Stimulated activated CD8-positive, alpha-beta memory T cell treated with anti-CD3 and anti-CD28 coated beads, Interleukin-15, amount 100 ng/mL, for 1 hour (primary cell): ENCODE data around the gene CIBAR2.
"Not testable (repeated sequence)": the region's sequence is repeated elsewhere in the genome, so short reads cannot be mapped to it uniquely, and the experiment has no call there.

Experiments
- DNase-seq: peaks from one replicate; pipeline ENCODE4 v3.0.0-alpha.2; 2020; ENCODE audit warnings: low read depth

CIBAR2 gene

DNA sequence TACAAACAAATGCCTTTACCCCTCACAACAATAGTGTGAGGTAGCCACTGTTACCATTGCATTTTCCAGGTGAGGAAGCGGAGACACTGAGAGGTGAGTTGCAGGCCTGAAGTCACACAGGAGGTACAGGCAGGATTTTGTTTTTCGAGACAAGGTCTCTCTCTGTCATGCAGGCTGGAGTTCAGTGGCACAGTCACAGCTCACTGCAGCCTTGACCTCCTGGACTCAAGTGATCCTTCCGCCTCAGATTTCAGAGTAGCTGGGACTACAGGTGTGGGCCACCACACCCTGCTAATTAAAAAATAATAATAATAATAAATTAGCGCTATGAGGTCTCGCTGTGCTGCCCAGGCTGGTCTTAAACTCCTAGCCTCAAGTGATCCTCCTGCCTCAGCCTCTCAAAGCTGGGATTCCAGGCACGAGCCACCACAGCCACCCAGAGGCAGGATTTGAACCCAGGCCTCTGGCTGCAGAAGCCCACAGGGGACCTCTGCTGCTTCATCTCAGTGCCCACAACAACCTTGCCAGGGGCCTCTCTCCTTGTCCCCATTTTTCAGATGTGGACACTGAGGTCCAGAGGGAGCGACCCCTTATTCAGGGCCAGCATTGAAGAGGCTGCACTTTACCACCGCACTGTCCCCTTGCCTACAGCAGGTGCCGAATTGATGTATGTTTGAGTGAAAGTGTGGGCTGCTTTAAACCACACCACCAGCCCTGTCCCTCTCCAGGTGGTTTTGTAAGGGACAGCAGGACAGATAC lies 16.0 kb upstream of the CIBAR2 start:
- no peak for DNase-seq

DNA sequence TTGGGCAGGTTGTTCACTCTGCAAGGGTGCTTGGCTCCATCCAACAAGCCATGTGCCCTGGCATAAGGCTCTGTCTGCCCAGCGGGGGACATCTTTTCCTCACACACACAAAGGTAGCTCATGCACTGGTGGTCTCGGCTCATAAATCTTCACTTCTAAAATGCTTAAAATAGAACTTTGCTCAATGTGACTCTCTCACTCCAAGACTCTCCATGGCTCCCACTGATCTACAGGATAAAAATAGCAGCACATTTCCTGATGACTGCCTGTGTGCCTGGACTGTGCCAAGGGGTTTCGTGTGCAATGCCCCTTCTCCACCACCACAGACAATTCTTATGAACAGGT lies 15.1 kb upstream of the CIBAR2 start:
- no peak for DNase-seq

DNA sequence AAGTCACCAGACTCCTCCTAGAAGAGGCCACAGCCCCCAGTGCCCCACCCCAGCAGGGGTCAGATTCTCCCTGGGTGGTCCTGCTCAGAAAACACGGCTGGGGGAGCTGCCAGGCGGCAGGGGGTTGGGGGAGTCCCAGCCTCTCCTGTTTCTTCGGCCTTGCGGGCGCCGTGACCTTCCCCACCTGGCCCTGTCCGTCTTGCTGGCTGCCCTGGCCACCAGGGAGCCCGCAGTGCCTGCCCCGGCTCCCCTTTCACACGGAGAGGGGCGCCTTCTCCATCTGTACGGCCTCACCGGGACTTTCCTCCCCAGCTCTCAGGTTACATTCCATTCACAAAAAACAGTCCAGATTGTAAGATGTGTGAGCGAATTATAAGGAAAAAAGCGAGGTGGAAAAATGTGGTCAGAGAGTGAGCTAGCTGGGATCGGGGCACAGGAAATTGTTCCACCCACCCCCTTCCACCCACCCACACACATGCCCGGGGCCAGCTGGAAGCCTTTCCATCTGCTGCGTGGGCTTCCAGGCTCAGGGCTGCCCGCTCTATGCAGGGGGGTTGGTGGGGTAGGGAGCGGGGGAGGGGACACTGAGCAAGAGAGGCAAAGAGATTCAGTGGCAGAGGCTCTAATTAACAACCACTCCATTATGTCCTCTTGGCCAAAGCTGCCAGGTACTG lies 14.6 kb upstream of the CIBAR2 start:
- no peak for DNase-seq

DNA sequence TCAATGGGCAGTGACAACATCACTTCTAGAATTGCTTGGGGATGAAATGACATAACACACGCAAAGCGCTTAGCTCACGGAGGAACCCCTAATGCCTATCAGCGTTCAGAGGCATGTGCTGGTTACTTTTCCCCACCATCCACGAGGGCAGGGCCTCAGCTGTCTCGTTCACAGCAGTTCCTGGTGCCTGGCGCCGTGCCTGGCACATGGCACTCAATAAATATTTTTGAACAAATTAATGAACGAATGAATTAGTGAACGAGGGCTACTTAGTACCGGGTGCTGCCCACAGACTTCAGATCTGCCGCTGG lies 14.1 kb upstream of the CIBAR2 start:
- no peak for DNase-seq

DNA sequence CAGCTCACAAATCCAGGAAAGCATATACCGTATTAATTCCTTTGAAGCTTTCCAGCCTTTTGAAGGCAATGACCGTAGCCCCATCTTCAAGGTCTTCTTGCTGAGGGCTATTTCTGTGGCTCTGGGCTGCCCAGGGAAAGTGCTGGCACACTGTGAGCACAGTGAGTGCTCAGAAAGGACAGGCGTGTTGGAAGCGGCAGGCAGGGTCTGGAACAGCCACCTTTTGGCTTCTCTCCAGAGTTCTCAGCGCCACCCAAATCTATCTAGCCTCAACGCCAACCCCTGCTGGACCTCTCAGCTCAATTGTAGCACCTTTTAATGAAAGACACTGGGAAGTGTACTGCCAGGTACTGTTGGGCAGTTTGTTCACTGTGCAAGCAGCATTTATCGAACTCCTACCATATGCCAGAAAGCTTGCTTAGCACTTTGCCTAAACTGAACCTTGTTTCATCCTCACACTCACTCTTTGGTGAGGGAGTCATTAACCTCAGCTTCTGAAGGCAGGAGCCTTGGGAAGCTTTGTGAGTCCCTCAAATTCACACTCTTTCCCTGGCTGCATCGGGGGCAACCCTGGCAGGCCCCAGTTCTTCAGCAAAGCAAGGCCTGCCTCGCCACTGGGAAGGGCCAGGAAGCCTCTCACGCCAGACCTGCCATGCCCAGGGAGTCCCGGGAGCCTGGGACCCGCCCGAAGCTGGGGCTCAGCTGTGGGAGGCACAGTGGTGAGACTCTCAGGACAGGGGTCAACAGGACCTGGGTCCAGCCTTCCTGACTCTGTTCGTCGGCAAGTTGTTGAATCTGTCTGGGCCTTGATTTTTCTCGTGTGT lies 13.5 kb upstream of the CIBAR2 start:
- DNase-seq = no peak

DNA sequence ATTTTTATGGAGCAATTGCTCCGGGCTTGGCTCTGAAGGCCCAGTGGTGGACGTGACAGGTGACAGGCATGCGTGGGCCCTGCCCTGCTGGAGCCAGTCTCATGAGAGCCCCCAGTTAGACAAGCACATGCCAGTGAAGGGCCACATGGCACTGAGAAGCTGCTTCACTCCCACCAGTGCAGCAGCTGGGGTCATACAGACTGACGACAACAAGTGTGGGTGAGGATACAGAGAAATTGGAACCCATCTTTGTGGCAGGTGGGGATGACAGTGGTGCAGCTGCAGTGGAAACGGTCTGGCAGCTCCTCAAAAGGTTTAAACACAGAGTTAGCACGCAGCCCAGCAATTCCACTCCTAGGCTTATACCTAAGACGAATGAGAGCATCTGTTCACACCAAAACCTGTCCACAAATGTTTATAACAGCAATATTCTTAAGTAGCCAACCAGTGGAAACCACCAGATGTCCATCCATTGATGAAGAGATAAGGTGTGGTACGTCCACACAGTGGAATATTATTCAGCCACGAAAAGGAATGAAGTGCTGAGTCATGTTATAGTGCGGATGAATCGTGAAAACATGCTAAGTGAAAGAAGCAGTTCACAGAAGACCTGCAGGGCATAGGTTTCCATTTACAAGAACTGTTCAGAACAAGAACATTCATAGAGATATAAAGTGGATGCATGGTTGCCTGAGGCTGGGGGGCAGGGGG lies 12.5 kb upstream of the CIBAR2 start:
- DNase-seq = no peak

DNA sequence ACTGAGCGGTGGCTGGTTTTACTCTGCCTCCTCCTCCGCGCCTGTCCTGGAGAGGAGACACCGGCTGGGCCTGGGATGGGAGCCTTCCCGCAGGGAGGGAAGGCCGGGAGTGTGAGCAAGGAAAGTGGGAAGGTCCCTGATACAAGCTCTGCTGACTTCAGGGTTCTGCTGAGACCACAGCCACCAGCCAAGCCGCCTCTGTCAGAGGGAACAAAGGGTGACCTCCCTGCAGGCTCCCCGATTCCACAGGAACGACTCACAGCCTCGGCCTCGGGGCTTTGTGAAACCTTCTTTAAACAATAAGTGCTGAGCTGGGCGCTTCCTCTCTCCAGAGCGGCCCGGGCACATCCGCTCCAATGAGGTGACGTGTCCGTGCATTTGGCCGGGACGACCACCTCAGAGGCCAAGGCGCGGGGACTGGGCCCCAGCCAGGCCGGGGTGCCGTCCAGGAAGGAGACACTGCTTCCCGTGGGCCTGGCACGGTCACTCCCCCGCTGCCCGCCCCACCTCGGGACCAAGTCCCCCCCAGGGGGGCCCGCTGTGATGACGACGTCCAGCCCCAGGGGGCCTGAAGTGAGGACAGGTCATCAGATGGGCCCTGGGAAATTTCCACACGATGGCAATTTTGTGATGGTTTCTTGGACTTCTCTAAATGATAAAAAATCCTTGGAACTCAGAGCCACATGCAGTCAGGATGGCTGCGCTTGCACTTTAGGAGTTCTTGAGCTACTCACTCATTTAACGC lies 11.8 kb upstream of the CIBAR2 start:
- DNase-seq = no peak

DNA sequence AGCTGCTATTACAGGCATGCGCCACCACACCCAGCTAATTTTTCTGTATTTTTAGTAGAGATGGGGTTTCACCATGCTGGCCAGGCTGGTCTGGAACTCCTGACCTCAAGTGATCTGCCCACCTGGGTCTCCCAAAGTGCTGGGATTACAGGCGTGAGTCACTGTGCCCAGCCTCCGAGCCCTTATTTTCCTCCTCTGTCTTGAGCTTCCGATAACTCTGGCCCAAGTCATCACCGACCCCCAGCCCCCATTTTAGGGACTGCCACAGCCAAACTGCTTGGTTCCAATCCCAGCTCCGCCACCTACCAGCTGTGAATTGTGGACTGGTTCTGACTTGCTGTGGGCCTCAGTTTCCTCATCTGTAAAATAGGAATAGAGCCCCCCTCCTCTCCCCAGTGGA lies 11.2 kb upstream of the CIBAR2 start:
- DNase-seq = not testable (repeated sequence)

DNA sequence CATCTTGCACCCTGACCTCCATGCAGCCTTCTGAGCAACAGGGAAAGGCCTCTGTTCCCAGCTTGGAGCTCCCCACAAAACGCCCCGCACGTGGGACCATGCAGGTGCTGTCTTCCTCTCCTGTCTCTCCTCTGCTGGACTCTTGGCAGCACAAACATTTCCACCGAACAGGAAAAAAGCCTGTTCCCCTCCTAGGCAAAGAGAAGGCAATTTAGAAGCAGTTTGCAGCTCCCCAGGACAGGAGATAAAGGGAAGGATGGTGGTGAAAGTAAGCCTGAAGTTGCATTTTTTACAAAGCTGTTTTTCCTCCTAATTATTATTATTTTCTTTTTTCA lies 7.7 kb upstream of the CIBAR2 start:
- no peak for DNase-seq

DNA sequence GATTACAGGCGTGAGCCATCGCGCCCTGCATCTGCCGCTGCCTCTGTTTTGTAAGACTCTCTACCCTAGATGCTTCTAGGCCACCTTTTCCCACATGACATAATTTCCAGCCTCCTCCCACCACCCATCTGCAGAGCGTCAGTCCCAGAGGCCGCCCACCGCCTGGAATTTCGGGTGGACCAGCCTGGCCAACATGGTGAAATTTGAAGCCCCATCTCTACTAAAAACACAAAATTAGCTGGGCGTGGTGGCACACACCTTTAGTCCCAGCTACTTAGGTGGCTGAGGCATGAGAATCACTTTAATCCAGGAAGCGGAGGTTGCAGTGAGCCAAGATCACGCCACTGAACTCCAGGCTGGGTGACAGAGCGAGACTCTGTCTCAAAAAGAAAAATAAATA lies 5.1 kb upstream of the CIBAR2 start:
- no peak for DNase-seq

DNA sequence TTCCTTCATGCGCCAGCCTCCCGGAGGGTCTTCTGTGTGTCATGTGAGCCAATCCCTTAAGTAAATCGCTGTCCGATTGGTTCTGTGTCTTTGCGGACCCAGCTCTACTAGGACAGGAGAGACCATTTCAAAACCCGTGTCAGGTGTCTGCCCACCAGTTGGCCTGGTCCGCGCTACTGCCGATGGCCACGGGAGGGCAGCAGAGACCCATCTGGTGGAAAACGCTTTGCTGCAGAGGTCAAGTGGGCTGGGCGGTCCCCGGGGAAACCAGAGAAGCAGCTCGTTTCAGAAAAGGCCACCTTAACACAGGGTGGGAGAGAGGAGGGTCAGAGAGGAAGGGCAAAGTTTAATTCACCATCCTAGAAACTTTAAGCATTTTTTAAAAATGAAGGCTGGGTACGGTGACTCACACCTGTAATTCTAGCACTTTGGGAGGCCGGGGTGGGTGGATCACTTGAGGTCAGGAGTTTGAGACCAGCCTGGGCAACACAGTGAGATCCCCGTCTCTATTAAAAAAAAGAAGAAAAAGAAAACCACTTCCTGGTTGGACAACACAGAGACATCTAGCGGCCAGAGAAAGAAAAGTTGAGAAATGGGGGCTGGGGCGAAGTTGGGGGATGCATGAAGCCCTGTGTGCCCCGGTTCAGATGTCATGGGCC lies 2.8 kb upstream of the CIBAR2 start:
- DNase-seq = peak; percentile 66

DNA sequence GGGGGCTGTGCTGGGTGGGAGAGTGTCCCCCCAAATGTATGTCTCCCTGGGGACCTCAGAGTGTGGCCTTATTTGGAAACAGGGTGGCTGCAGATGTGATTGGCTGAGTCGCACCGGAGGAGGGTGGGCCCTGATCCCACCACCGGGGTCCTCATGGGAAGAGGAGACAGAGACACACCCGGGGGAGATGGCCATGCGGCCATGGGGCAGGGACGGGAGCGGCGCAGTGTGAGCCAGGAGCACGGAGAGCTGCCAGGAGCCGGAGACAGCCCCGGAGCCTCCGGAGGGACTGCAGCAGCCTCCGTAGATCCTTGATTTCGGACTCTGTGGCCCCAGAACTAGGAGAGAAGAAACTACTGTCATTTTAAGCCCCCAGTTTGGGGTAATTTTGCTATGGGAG lies 1.6 kb upstream of the CIBAR2 start:
- DNase-seq = no peak

DNA sequence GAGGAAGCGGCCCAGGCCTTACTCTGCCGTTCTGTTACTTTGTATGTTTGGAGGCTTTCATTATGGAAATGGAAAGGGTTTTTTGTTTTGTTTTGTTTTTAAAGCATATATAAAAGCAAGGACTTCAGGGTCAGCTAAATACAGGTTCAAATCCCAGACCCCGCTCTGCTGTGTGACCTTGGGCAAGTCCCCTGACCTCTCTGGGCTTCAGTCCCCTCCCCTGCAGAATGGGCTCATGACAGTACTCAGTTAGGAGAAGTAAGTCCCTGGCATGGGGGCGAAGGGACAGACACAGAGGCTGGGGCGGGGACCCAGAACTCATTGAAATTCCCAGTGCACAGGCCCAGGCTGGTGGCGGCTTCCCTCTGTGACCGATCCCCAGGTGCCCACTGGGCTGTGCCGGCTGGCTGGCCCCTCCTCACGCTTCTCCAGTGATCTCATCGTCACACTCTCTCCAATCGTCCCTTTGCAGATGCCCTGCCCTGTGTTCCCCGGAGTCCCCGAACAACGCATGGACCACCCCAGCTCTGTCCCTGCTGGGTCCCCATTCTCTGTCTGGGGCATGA lies 979 bp upstream of the CIBAR2 start:
- DNase-seq = no peak

DNA sequence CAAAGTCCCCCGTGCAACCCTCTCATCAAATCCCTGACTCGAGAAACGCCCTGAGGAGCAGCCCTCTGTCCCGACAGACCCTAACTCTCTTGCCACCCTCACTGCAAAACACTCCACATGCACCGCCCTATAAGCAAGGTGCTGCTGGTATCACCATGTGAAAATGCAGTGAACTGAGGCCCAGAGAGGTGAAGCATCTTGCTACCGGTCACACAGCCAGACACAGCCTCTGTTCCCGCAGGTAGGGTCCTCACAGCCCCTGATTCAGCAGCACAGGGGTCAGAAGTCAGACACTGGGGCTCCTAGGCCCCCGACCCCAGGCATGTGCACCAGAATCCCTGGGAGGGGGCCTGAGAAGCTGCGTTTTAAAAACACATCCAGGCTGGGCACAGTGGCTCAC lies 1.1 kb downstream of the CIBAR2 start:
- DNase-seq = no peak

DNA sequence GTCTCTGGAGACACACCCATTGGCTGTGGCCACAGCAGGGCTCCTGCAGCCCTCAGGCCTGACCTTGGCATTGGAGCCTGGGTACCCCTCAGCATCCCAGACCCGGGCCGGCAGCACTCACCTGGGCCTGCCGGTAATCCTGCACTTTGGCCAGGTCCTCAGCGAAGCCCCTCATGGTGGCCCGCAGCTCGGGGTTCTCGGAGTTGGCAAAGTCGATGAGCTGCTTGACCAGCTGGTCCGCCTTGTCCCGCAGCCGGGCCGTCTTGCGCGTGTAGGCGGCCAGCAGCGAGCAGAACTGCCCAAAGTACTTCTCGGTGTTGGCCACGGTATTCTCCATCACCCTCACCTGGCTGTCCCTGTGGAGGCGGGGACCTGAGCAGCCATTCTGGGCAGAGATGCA lies 2.2 kb downstream of the CIBAR2 start:
- no peak for DNase-seq

DNA sequence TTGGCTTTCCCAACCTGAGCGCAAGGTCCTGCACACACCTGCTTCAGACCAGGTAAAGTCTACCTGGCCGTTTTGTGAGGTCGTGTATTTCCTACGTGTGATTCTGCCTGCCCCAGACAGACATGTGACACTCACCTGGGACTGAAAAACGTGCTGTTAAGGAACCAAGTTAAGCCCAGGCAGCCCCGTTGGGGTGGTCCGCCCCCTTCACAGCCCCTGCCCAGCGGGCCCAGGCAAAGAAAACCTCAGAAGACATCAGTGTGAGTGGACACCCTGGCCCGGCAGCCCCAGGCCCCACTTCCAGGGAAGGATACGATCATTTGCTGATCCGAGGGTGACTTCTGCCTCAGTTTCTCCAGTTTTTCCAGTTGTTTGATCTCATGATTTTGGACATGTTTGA lies 4.7 kb downstream of the CIBAR2 start:
- no peak for DNase-seq

DNA sequence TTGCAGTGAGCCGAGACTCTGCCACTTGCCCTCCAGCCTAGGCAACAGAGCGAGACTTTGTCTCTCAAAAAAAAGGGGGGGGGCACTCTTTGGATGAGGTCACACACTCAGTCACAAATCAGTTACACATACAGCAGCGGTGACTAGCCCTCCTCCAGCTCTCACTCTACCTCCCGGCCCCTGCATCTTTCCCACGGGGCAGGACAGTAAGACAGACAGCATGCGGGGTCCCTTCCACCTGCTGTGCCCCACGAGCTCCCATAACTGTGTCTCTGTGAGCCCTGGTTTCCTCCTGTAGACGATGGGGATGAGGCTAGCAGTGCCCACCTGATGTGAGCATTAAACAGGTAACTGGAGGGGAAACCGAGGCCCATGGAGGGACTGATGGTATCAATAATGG lies 5.2 kb downstream of the CIBAR2 start:
- DNase-seq = no peak

DNA sequence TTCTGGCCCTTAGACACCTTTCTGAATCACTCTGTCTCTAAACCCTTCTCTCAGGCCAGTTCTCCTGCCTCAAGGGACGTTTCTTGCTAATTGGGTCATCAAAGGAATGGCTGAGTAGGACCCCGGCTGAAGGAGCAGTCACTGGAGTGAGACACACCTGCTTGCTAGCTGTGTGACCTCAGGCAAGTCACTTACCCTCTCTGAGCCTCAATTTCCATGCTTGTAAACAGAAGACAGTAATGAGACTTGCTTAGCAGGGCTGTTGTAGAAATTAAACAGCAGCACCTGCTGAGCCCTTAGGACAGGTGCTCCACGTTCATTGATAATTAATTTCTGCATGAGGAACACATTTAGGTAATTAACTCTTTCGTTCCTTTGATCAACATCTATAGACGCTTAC lies 6.8 kb downstream of the CIBAR2 start:
- DNase-seq = no peak

DNA sequence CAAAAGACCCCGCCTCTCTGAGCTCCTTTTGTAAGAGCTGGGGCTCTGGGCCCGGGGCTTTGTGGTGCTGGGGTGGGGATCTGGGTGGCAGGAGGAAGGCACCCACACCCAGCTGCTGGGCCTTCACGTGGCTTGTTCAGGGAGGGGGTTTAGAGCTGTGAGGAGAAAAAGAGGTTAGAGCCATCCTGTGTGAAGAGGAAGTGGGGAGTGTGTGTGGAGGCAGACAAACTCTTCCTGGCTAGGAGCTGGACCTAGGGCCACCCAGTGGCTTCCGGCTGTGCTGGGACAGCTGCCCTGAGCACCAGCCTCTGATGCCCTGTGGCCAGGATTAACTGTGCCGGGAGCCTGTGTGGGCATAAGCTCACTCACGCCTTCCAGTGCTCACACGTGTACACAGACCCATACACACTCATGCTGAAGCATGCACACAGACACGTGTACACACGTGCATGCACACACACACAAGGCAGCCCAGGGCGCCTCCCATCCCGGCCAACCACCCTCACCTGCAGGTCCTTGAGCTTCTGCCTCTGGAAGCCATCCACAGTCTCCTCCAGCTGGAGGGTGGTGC lies 7.4 kb downstream of the CIBAR2 start:
- no peak for DNase-seq

DNA sequence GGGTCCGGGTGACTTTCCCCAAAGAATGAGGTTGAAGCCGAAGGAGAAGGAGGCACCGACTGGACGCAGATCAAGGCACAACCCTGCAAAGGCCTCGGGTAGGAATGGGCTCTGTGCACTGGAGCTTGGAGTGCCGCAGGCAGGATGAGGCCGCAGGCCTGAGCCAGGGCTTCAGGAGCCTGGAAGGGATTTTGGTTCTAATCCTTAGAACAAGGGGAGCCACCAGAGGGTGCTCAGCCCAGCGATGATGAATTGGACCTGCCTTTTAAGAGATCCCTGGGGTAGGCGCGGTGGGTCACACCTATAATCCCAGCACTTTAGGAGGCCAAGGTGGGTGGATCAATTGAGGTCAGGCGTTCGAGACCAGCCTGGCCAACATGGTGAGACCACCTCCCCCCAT lies 8.1 kb downstream of the CIBAR2 start:
- no peak for DNase-seq
